GM23338 (cell line): Measurements from ENCODE around the gene MRRF. TPM values are rescaled to one million over a fixed set of nuclear protein-coding genes. Genes with fewer than 3 reads are reported as not detected.

ENCODE experiments used
- ATAC-seq: fragments of 200-7000 bp; cut with Tn5 transposase; 3 replicates; pipeline ENCODE4 v1.9.1; 2020
- DNase-seq: peaks from one replicate; pipeline ENCODE4 v3.0.0-alpha.2; 2015; ENCODE audit warnings: low spot score
- H2AFZ ChIP-seq: fragments of 200-600 bp; sonication (generic); 2 replicates; pipeline ENCODE4 v1.8.0; 2016; ENCODE audit warnings: antibody characterized with exemption, mild to moderate bottlenecking, moderate library complexity
- H3F3A ChIP-seq: fragments of 200-600 bp; sonication (generic); replicated peaks from 2 replicates; pipeline ENCODE4 v1.8.0; 2017; ENCODE audit warnings: antibody characterized with exemption, mixed run types, low read depth
- H3K27ac ChIP-seq: fragments of 200-600 bp; sonication (generic); 2 replicates; pipeline ENCODE4 v1.6.1; 2016; ENCODE audit warnings: low read depth
- H3K27me3 ChIP-seq: fragments of 200-600 bp; sonication (generic); 2 replicates; pipeline ENCODE4 v1.8.0; 2016; ENCODE audit warnings: mild to moderate bottlenecking, mixed run types, moderate library complexity; ENCODE audit not compliant: insufficient read depth
- H3K36me3 ChIP-seq: fragments of 200-600 bp; sonication (generic); 2 replicates; pipeline ENCODE4 v1.8.0; 2016; ENCODE audit warnings: mild to moderate bottlenecking; ENCODE audit not compliant: insufficient read depth
- H3K4me1 ChIP-seq: fragments of 200-600 bp; sonication (generic); 2 replicates; pipeline ENCODE4 v1.8.0; 2016; ENCODE audit warnings: mild to moderate bottlenecking, moderate library complexity; ENCODE audit not compliant: insufficient read depth
- H3K4me2 ChIP-seq: fragments of 200-600 bp; sonication (generic); 2 replicates; pipeline ENCODE4 v1.7.1; 2017; ENCODE audit warnings: mixed run types
- H3K4me3 ChIP-seq: fragments of 200-600 bp; sonication (generic); 2 replicates; pipeline ENCODE4 v1.6.1; 2016; ENCODE audit warnings: mixed run types
- H3K79me2 ChIP-seq: fragments of 200-600 bp; sonication (generic); replicated peaks from 2 replicates; pipeline ENCODE4 v1.8.0; 2017; ENCODE audit warnings: mild to moderate bottlenecking; ENCODE audit not compliant: insufficient read depth
- H3K9me2 ChIP-seq: fragments of 200-600 bp; sonication (generic); 2 replicates; pipeline ENCODE4 v1.8.0; 2017; ENCODE audit not compliant: insufficient read depth
- H4K20me1 ChIP-seq: fragments of 200-600 bp; sonication (generic); replicated peaks from 2 replicates; pipeline ENCODE4 v1.8.0; 2017; ENCODE audit warnings: mild to moderate bottlenecking; ENCODE audit not compliant: insufficient read depth
- H3K27ac Mint-ChIP-seq: 2 replicates; pipeline ENCODE4 v1.8.0; 2020; ENCODE audit warnings: inconsistent platforms, mild to moderate bottlenecking, moderate library complexity, mixed read lengths
- H3K27me3 Mint-ChIP-seq: 3 replicates; pipeline ENCODE4 v1.8.0; 2022; ENCODE audit warnings: low read depth, mild to moderate bottlenecking, moderate library complexity, mixed read lengths, inconsistent platforms; ENCODE audit not compliant: insufficient read depth, poor library complexity
- H3K36me3 Mint-ChIP-seq: 3 replicates; pipeline ENCODE4 v1.8.0; 2021; ENCODE audit warnings: low read depth, mild to moderate bottlenecking, inconsistent platforms, moderate library complexity, mixed read lengths
- H3K4me1 Mint-ChIP-seq: 3 replicates; pipeline ENCODE4 v1.8.0; 2020; ENCODE audit warnings: mild to moderate bottlenecking, inconsistent platforms, mixed read lengths
- H3K4me3 Mint-ChIP-seq: 3 replicates; pipeline ENCODE4 v1.8.0; 2021; ENCODE audit warnings: moderate library complexity, mild to moderate bottlenecking, inconsistent platforms, mixed read lengths
- H3K9me3 Mint-ChIP-seq: 3 replicates; pipeline ENCODE4 v1.8.0; 2020; ENCODE audit warnings: moderate library complexity, mild to moderate bottlenecking, inconsistent platforms, mixed read lengths
- CREB1 ChIP-seq: fragments of 250-450 bp; sonication (Bioruptor Pico); IDR thresholded peaks from 2 replicates; pipeline ENCODE4 v1.5.0; 2020; ENCODE audit warnings: low read depth, mild to moderate bottlenecking, moderate library complexity
- ETS1 ChIP-seq: IDR thresholded peaks from 2 replicates; pipeline ENCODE4 v1.6.1; 2016; ENCODE audit warnings: antibody characterized with exemption
- EZH2 ChIP-seq: fragments of 200-600 bp; sonication (generic); IDR thresholded peaks from one replicate; pipeline ENCODE4 v1.8.0; 2017; ENCODE audit warnings: antibody characterized with exemption, mild to moderate bottlenecking, low read depth; ENCODE audit not compliant: unreplicated experiment
- EZH2phosphoT487 ChIP-seq: fragments of 200-600 bp; sonication (generic); IDR thresholded peaks from one replicate; pipeline ENCODE4 v1.8.1; 2018; ENCODE audit warnings: antibody characterized with exemption; ENCODE audit not compliant: unreplicated experiment
- JUNB ChIP-seq: IDR thresholded peaks from one replicate; pipeline ENCODE4 v1.6.1; 2016; ENCODE audit warnings: antibody characterized with exemption; ENCODE audit not compliant: unreplicated experiment
- NANOG ChIP-seq: IDR thresholded peaks from 2 replicates; pipeline ENCODE4 v1.6.1; 2016; ENCODE audit warnings: antibody characterized with exemption, borderline replicate concordance
- POLR2AphosphoS5 ChIP-seq: IDR thresholded peaks from 2 replicates; pipeline ENCODE4 v1.6.1; 2016; ENCODE audit warnings: antibody characterized with exemption, low read depth
- REST ChIP-seq: IDR thresholded peaks from one replicate; pipeline ENCODE4 v1.6.1; 2018; ENCODE audit warnings: antibody characterized with exemption; ENCODE audit not compliant: unreplicated experiment
- STAT1 ChIP-seq: IDR thresholded peaks from one replicate; pipeline ENCODE4 v1.6.1; 2016; ENCODE audit warnings: antibody characterized with exemption; ENCODE audit not compliant: unreplicated experiment
- ZNF114 ChIP-seq: fragments of 250-450 bp; sonication (Bioruptor Pico); IDR thresholded peaks from 2 replicates; pipeline ENCODE4 v1.5.0; 2020; ENCODE audit warnings: mild to moderate bottlenecking, moderate library complexity
- ZNF331 ChIP-seq: fragments of 250-450 bp; sonication (Bioruptor Pico); IDR thresholded peaks from 2 replicates; pipeline ENCODE4 v1.5.0; 2020; ENCODE audit warnings: low read depth, mild to moderate bottlenecking, moderate library complexity
- polyA plus RNA-seq: library from polyadenylated mRNA; unstranded; fragments of >200 nt; fragmentation: Nextera tagmentation; extraction: Ambion mirVana; gene quantifications from 2 replicates; pipeline ENCODE4 v1.2.1, GENCODE V29; 2016
- total RNA-seq: library from RNA; depleted of rRNA; stranded (reverse); fragments of >200 nt; shearing (Covaris generic); gene quantifications from 2 replicates; pipeline ENCODE4 v1.2.3, GENCODE V29; 2014
- TF ChIP-seq, protein P1 (sequence below): fragments of 250-450 bp; sonication (Bioruptor Pico); IDR thresholded peaks from 2 replicates; pipeline ENCODE4 v1.5.0; 2020; ENCODE audit warnings: mild to moderate bottlenecking, moderate library complexity

MRRF gene
- total and polyA plus RNA-seq, 2 experiments from 2014 or later = 27.8 to 32.7 TPM

- H3K27me3 ChIP-seq = no peaks in the 10 kb centered on the region
- Mint-ChIP-seq H3K4me3 (no peak overlapping the region), H3K9me3 (no peaks in the 10 kb centered on the region), H3K4me1 (peaks cover 6% of the 10 kb centered on the region), H3K27me3 (no peaks in the 10 kb centered on the region), H3K36me3 (peaks cover 8% of the 10 kb centered on the region), H3K27ac (no peak overlapping the region)
- DNase-seq (no peak), ATAC-seq (no peak)
- no peaks in the 10 kb centered on the region for H3K79me2 ChIP-seq
- TF ChIP-seq ZNF114 = no peak
- no peak for TF ChIP-seq STAT1
- no peak for TF ChIP-seq ZNF331 (CRISPR knock-in tag)
- no peak for TF ChIP-seq EZH2phosphoT487
- TF ChIP-seq ETS1 = no peak
- TF ChIP-seq CREB1 (CRISPR knock-in tag) = no peak
- no peak for TF ChIP-seq NANOG
- TF ChIP-seq REST = no peak
- TF ChIP-seq JUNB = no peak
- TF ChIP-seq, protein P1, sequence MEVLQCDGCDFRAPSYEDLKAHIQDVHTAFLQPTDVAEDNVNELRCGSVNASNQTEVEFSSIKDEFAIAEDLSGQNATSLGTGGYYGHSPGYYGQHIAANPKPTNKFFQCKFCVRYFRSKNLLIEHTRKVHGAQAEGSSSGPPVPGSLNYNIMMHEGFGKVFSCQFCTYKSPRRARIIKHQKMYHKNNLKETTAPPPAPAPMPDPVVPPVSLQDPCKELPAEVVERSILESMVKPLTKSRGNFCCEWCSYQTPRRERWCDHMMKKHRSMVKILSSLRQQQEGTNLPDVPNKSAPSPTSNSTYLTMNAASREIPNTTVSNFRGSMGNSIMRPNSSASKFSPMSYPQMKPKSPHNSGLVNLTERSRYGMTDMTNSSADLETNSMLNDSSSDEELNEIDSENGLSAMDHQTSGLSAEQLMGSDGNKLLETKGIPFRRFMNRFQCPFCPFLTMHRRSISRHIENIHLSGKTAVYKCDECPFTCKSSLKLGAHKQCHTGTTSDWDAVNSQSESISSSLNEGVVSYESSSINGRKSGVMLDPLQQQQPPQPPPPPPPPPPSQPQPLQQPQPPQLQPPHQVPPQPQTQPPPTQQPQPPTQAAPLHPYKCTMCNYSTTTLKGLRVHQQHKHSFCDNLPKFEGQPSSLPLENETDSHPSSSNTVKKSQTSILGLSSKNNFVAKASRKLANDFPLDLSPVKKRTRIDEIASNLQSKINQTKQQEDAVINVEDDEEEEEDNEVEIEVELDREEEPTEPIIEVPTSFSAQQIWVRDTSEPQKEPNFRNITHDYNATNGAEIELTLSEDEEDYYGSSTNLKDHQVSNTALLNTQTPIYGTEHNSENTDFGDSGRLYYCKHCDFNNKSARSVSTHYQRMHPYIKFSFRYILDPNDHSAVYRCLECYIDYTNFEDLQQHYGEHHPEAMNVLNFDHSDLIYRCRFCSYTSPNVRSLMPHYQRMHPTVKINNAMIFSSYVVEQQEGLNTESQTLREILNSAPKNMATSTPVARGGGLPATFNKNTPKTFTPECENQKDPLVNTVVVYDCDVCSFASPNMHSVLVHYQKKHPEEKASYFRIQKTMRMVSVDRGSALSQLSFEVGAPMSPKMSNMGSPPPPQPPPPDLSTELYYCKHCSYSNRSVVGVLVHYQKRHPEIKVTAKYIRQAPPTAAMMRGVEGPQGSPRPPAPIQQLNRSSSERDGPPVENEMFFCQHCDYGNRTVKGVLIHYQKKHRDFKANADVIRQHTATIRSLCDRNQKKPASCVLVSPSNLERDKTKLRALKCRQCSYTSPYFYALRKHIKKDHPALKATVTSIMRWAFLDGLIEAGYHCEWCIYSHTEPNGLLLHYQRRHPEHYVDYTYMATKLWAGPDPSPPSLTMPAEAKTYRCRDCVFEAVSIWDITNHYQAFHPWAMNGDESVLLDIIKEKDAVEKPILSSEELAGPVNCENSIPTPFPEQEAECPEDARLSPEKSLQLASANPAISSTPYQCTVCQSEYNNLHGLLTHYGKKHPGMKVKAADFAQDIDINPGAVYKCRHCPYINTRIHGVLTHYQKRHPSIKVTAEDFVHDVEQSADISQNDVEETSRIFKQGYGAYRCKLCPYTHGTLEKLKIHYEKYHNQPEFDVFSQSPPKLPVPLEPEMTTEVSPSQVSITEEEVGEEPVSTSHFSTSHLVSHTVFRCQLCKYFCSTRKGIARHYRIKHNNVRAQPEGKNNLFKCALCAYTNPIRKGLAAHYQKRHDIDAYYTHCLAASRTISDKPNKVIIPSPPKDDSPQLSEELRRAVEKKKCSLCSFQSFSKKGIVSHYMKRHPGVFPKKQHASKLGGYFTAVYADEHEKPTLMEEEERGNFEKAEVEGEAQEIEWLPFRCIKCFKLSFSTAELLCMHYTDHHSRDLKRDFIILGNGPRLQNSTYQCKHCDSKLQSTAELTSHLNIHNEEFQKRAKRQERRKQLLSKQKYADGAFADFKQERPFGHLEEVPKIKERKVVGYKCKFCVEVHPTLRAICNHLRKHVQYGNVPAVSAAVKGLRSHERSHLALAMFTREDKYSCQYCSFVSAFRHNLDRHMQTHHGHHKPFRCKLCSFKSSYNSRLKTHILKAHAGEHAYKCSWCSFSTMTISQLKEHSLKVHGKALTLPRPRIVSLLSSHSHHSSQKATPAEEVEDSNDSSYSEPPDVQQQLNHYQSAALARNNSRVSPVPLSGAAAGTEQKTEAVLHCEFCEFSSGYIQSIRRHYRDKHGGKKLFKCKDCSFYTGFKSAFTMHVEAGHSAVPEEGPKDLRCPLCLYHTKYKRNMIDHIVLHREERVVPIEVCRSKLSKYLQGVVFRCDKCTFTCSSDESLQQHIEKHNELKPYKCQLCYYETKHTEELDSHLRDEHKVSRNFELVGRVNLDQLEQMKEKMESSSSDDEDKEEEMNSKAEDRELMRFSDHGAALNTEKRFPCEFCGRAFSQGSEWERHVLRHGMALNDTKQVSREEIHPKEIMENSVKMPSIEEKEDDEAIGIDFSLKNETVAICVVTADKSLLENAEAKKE = no peak
- TF ChIP-seq POLR2AphosphoS5 = no peak
- no peak for TF ChIP-seq EZH2
- H3K36me3 ChIP-seq = peaks cover 4% of the 10 kb centered on the region
- H2AFZ ChIP-seq = no peak overlapping the region
- no peak overlapping the region for H3K4me2 ChIP-seq
- no peaks in the 10 kb centered on the region for H3K9me2 ChIP-seq
- no peaks in the 10 kb centered on the region for H3K4me1 ChIP-seq
- H3F3A ChIP-seq = no peaks in the 10 kb centered on the region
- no peaks in the 10 kb centered on the region; the same call in 1 of the 2 replicates for H4K20me1 ChIP-seq
- no peak overlapping the region; the same call in 1 of the 2 replicates for H3K27ac ChIP-seq
- H3K4me3 ChIP-seq = no peak overlapping the region
Observed at GRCh38 chr9:122307925-122308324, 43.2 kb downstream of the MRRF start.
